Measurements from ENCODE around the gene KIAA2012.

Gene KIAA2012

DNA sequence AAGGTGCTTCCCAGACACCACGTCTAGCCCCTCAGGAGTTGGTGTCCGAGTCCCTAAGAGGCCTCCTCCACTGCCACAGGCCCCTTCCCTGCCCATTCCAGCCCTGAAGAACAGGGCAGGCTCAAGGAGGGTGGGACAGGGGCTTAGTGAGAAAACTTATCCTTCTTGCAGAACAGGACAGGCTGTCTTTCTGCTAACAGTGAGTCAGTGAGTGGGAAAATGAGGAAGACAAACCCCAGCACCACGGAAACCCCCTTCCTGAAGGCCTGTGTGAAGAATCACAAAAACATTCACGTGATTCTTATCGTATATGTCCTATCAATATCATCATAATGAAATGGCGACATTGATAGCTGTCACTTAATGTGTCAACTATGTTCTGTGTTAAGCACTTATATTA lies 29.6 kb upstream of the KIAA2012 start:
- no peak for DNase-seq

DNA sequence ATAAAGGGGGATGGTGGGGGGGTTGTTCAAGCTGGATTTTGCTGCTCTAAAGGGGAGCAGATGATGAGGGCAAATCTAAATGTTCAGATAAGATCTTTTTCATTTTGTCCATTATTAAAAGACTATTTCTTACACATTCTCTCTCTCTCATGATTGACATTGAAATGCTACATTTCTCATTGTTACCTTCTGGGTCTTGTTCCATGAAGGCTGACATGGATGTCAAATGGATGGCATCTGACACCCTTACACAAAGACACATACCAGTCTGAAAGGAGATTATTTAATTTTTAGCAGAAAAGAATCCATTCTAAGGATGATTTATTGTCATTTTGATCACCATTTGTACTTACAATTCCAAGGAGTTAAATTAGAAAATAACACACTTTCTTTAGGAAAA lies 28.3 kb upstream of the KIAA2012 start:
- DNase-seq: no peak

- DNase-seq: no peak
Observed at GRCh38 chr2:202046572-202046971, 26.5 kb upstream of the KIAA2012 start.

- no peak for DNase-seq
Observed at GRCh38 chr2:202049092-202049728, 23.8 kb upstream of the KIAA2012 start.

DNA sequence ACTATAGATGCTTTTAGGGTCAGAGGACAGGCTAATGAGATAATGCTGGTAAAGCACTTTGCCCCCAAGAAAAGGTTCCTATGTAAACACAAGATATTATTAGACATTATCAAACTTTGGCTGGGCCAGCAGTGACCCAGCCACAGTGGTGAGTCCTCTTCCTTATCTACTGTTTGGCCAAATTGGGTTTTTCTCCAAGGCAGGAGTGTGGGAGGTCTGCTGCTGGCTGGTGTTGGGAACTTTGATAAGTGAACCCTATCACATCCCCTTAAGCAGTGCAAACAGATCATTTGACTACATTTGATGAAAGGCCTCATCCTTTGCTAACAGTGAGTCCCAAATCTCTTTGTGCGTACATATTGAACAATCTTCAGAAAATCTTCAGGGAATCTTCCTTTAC lies 23.2 kb upstream of the KIAA2012 start:
- no peak for DNase-seq

DNA sequence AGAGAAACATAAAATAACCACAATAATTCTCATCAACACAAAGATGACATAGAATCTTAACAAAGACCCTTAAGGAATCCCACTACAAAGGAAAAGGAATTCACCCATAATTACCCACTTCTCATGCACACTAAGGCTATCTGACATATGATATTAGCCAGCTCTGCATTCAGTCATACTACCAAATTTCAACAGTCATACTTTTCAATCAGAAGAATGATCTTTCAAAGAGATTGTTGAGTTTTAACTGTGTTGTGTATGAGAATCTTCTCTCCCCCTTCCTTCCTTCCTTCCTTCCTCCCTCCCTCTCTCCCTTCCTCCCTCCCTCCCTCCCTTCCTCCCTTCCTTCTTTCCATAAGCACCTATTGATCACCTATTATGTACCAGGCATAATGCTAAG lies 22.4 kb upstream of the KIAA2012 start:
- no peak for DNase-seq

- peak in 1 of 2 donors; percentile 34 for DNase-seq
Observed at GRCh38 chr2:202051499-202052161, 21.4 kb upstream of the KIAA2012 start.

- DNase-seq: no peak
Observed at GRCh38 chr2:202052235-202052634, 20.8 kb upstream of the KIAA2012 start.

DNA sequence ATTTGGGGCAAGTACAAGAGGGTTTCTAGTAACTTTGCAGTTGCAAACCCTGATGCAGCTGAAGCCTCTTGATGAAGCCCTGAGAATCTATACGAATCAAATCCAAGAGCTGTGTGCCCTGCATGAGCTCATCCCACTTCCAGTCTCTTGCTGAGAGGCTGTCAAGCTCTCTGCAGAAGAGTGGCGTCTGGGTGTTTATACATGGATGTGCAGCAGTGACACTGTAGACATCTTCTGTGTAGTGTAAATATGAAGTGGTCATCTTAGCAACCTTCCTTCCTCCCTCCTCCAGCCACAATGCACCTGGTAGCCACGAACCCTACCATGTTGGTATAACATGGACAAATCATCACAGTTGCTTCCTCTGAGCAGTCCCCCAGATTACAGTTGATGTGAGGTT lies 18.4 kb upstream of the KIAA2012 start:
- no peak for DNase-seq

DNA sequence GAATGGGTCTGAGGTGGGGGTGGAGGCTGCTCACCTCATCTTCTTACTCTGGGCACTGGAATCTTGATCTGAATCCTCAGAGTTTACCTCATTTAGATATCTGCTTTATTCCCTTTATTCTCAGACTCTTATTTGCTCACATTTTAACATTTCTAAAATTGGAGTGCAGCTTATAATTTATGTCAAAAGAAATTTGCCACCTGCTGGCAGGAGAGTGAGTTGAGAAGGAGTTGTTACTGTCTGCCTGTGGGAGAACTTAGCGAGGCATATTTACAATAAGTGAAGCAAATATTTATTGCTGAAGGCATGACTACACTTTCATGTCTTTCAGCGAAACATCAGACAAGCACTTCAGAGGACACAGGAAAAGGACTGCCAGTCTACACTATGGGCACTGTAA lies 16.4 kb upstream of the KIAA2012 start:
- no peak for DNase-seq

GRCh38 chr2:202060218-202060617 lies 12.8 kb upstream of the KIAA2012 start:
- DNase-seq: no peak

DNA sequence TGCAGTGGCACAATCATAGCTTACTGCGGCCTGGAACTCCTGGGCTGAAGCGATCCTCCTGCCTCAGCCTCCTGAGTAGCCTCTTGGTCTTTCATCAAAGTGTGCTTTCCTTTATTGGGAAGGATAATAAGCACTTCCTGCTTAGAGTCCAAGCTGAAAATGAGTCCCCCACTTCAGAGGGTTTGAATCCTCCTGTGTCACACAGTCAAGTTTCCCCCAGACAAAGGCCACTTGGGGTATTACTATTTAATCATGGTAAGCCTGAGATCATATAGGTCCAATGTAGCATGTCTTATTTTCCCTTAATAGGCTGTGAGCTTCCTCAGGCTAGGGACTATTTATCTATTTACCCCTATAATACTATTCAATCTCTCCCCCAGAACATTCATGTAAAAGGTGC lies 11.4 kb upstream of the KIAA2012 start:
- DNase-seq: no peak

GRCh38 chr2:202064171-202064880 lies 8.7 kb upstream of the KIAA2012 start:
- peak; percentile 23 to 64 for DNase-seq

- no peak for DNase-seq
Observed at GRCh38 chr2:202064881-202065230, 8.2 kb upstream of the KIAA2012 start.

GRCh38 chr2:202065876-202066275 lies 7.2 kb upstream of the KIAA2012 start:
- no peak for DNase-seq

DNA sequence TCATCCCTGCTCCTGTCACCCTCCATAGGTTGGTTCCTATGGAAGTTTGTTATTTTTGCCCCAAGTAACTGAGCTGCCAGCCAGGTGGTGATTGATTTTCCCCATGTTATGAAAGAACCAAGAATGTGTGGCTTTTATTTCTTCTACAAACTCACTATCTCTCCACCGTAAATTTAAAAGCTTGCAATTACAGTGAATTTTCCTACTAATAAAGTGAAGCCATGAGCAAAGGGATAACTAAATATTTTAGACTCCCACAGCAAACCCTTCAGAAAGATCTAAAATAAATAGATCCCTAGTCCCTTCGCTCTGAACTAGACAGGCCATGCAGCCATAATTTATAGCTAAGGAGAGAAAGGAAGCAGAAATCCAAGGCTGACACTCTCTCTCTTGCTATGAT lies 6.2 kb upstream of the KIAA2012 start:
- no peak for DNase-seq

GRCh38 chr2:202067589-202067988 lies 5.5 kb upstream of the KIAA2012 start:
- DNase-seq: no peak

DNA sequence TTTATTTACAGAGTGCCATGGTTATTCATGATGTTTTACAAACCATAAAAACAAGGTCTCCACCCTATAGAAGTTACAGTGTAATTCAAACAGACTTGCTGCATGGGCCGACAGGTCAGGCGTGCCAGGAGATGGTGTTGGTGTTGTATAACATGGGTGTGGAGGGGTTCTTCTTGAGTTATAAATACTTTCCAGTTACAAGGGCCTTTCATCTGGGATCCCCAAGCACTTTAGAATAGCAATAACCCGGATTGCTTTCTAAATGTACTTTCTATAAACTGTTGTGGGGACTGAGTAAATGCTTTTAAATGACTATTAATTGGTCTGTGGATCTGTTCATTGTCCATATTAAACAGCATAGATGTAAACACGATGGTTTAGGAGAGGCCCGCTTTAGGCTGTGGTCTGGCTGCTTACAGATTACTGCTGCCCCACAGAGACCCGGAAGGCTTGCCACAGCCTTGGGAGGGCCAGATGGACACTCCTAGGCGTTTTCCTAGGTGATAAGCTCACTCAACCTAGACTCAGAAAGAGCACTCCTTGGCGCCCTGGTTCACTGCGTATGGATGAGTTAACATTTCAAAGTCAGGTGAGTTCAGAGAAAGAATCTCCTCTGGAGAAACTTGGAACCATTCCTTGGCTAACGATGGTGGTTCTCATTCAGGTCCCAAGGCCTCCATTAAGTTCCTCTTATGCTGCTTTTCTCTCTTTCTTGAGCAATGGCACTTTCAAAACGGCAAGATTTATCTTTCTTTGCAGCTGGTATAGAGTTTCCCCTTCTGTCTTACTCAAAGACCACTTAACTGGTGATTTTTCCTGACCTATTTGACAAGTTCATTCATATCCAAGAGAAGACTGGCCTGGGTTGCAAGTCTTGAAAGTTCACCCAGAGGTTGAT lies 3.6 kb upstream of the KIAA2012 start:
- DNase-seq: no peak

DNA sequence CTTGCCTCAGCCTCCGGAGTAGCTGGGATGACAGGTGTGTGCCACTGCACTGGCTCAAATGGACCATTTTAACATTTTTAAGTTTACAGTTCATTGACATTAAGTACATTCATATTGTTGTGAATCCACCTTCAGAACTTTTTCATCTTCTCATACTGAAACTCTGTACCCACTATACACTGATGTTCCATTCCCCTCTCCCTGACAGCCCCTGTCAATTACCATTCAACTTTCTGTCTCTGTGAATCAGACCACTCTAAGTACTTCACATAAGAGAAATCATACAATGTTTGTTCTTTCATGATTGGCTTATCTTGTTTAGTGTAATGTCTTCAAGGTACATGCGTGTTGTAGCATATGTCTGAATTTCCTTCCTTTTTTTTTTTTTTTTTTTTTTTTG lies 1.9 kb upstream of the KIAA2012 start:
- DNase-seq: no peak

- DNase-seq: no peak
Observed at GRCh38 chr2:202072226-202072625, 829 bp upstream of the KIAA2012 start.

DNA sequence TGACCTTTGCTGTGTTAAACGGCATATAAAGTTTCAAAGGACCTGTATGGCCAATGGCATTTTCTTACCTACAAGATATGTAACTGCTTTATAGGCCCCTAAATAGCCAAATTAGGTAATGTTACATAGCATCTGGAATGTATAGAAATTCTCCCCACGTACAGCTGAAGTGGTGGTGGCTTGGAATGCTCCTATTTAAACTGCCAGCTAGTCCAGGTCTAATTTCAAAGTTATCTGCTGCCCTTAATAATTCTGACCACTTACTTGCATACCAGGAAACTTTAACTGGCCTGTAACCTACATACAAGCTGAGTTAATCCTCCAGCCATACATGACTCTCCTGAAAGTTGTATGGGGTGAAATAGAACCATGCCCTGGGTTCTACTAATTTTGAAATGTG lies 1.3 kb downstream of the KIAA2012 start:
- no peak for DNase-seq

DNA sequence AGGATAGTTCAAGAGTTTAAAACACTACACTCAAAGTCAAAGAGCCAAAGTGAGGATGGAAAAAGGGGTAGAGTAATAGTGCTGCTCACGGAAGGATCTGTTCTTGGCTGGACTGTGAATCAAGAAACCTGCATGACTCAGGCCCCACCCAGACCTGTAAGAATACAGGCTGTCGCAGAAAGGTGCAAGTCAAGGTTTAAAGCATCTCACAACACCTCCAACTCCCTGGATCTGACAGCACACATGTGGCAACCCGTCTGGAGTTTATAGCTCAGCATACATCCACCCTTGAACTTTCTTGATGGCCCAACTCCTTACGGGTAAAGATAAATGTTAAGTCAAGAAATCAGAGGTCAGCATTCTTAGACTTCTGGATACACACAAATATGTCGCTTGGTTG lies 6.3 kb downstream of the KIAA2012 start:
- DNase-seq: no peak

GRCh38 chr2:202084265-202084664 lies 11.2 kb downstream of the KIAA2012 start:
- DNase-seq: no peak
